ENCODE data around the gene PLEKHG2.

Gene PLEKHG2

DNA sequence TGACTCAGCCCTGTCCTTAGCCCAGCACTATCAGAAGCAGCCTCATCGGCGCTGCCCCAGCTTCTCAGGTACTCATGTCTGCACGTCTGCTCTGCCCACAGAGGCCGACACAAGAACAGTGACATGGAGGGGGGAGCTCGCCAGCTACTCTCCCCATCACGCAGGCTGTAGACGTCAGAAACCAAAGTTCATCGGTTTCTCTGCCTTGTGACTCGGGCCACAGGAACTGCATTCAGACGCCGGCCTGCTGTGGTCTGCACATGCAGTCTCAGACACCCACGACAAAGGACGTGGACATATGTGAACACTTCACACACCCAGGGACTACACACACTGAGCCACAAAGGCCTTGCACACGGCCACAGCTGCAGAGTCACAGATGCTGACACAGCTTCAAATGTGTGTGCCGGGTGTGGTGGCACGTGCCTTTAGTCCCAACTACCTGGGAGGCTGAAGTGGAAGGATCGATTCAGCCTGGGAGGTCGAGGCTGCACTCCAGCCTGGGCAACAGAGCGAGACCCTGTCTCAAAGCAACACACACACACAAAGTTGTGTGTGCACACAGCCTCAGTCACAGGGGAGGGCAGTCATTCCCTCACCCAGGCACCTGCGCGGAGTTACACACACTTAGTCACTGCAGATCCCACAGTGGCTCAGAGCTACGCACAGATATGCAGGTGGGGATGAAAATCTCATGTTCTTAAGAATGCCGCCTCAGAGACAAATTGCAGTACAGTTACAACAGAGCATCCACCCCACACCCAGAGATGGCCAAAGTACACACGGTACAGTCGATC, 10.7 kb upstream of the PLEKHG2 start:
- peaks cover 72 to 95% (median 90%) of the 10 kb centered on the region in 10 experiments for H3K4me1 ChIP-seq
- TF ChIP-seq Cebpa-rat (IDR thresholded peaks at IDR 0.05) = peak in 2 of 11 experiments; percentile 22 to 25; a peak in 2 of 22 replicates
- H3K4me3 ChIP-seq = peak overlapping the region in 9 of 10 experiments; percentile 24 to 71 (median 60); a peak in 17 of 20 replicates
- H3K27ac ChIP-seq = peak overlapping the region; percentile 96 to 100 (median 99)
- peaks cover 0 to 22% (median 11%) of the 10 kb centered on the region in 11 experiments; a peak in 14 of 22 replicates for H3K36me3 ChIP-seq
- peaks cover 0 to 9% (median 4%) of the 10 kb centered on the region in 11 experiments; a peak in 4 of 22 replicates for H3K9me3 ChIP-seq (replicated peaks in 1 of 11)
- H4K20me1 ChIP-seq = peaks cover 0 to 6% (median under 1%) of the 10 kb centered on the region in 11 experiments; a peak in 13 of 22 replicates
- peak overlapping the region; percentile 93 to 100 (median 97) for H3K9ac ChIP-seq
- peak overlapping the region; percentile 94 to 99 (median 97) for H3K4me2 ChIP-seq
- H3K27me3 ChIP-seq = no peaks in the 10 kb centered on the region

GRCh38 chr19:39402346-39403300, 9.8 kb upstream of the PLEKHG2 start:
- peaks cover 7 to 17% (median 9%) of the 10 kb centered on the region in 11 experiments; a peak in 21 of 22 replicates for H3K36me3 ChIP-seq
- peaks cover 9 to 10% (median 9%) of the 10 kb centered on the region in 11 experiments for H4K20me1 ChIP-seq
- H3K4me1 ChIP-seq = peaks cover 64 to 88% (median 83%) of the 10 kb centered on the region in 10 experiments
- no peak for TF ChIP-seq Cebpa-rat (IDR thresholded peaks at IDR 0.05)
- H3K27ac ChIP-seq = peak overlapping the region; percentile 96 to 100 (median 99)
- no peaks in the 10 kb centered on the region for H3K27me3 ChIP-seq
- H3K4me2 ChIP-seq = peak overlapping the region; percentile 94 to 99 (median 97)
- peak overlapping the region; percentile 48 to 100 (median 61) for H3K4me3 ChIP-seq
- peaks cover 0 to 9% (median 4%) of the 10 kb centered on the region in 11 experiments; a peak in 6 of 22 replicates for H3K9me3 ChIP-seq (replicated peaks in 1 of 11)
- peak overlapping the region; percentile 93 to 100 (median 97) for H3K9ac ChIP-seq

DNA sequence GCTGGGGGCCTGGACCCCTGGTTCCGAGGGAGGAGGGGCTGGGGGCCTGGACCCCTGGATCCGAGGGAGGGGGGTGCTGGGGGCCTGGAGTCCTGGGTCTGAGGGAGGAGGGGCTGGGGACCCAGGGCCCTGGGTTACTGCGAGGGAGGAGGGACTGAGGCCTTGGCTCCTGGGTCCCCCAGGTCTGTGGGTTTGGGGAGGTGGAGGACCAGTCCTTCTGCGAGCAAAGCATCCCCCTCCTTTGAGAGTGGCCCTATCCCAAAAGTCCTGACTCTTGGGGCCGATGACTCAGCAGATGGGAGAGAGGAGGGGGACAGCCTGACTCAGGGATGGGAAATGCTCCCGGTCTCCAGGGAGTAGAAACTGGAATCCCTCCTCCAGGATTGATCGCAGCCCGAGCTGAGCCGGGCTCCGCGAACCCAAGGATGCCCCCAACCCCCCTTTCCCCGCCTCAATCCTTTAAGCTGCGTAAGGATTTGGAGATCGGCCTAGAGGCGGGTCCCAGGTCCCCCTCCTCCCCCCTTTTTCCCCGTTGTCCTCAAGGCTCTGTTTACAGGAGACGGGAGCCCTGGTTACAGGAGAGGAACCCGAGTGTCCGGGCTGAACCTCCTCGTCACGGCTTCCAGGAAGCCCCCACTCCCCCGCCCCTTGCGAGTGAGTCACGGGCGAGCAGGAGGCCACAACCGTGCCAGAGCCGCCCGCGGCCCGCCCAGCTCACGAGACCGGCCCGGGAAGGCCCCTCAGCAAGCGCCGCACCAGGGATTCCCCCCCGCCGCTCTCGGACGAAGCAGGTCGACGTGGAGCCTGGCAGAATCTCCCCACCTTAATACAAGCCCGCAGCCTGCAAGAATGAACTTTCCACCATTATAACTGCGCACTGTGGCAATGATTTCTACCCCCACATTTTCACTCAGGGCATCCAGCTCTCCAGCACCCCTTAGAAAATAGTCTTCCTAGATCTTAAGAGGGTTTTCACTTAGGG, 8.8 kb upstream of the PLEKHG2 start:
- H3K4me1 ChIP-seq = peaks cover 60 to 85% (median 74%) of the 10 kb centered on the region in 10 experiments
- H3K4me3 ChIP-seq = peak overlapping the region; percentile 48 to 100 (median 61)
- peaks cover 0 to 18% (median 6%) of the 10 kb centered on the region in 11 experiments; a peak in 10 of 22 replicates for H3K9me3 ChIP-seq (replicated peaks in 1 of 11)
- H3K27ac ChIP-seq = peak overlapping the region; percentile 96 to 100 (median 99)
- TF ChIP-seq Cebpa-rat (IDR thresholded peaks at IDR 0.05) = no peak
- peaks cover 19 to 20% (median 19%) of the 10 kb centered on the region in 11 experiments for H4K20me1 ChIP-seq
- H3K27me3 ChIP-seq = no peaks in the 10 kb centered on the region
- H3K9ac ChIP-seq = peak overlapping the region; percentile 93 to 100 (median 97)
- peaks cover 13 to 24% (median 19%) of the 10 kb centered on the region in 11 experiments for H3K36me3 ChIP-seq
- peak overlapping the region; percentile 94 to 99 (median 97) for H3K4me2 ChIP-seq

DNA sequence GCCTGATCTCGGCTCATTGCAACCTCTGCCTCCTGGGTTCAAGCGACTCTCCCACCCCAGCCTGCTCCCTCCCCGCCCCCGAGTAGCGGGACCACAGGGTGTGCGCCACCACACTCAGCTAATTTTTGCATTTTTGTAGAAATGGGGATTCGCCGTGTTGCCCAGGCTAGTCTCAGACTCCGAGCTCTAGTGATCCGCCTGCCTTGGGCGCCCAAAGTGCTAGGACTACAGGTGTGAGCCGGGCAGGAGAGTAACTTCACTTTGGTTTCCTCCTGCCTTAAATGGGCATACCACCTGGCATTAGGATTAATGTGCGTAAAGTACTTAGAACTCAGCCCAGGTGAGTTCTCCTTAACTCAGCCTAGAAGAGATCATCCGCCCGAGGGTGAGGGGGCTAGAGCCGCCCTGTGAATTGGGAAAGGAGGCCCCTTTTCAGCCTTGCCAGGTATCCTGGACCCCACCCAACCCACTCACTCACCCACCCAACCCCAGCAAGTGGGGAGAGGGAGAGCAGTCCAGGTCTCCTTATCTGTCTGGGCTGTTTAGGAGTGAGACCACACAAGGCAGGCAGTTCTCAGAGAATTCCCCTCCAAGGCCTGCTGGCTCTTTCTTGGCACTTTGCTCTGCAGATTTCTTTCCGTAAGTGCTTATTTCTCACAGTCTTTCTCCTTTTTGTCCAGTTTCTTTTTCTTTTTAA, 7.1 kb upstream of the PLEKHG2 start:
- H3K9ac ChIP-seq = peak overlapping the region; percentile 95 to 100 (median 98); a peak in 21 of 22 replicates
- peak overlapping the region; percentile 94 to 99 (median 97) for H3K4me2 ChIP-seq
- peaks cover 0 to 18% (median 0%) of the 10 kb centered on the region in 11 experiments; a peak in 7 of 22 replicates for H3K9me3 ChIP-seq (replicated peaks in 1 of 11)
- H3K27me3 ChIP-seq = no peaks in the 10 kb centered on the region
- H3K4me1 ChIP-seq = peaks cover 43 to 83% (median 58%) of the 10 kb centered on the region in 10 experiments
- peak overlapping the region; percentile 93 to 100 (median 99) for H3K27ac ChIP-seq
- peaks cover 23 to 28% (median 27%) of the 10 kb centered on the region in 11 experiments for H4K20me1 ChIP-seq
- no peak for TF ChIP-seq Cebpa-rat (IDR thresholded peaks at IDR 0.05)
- peaks cover 10 to 26% (median 20%) of the 10 kb centered on the region in 11 experiments for H3K36me3 ChIP-seq
- peak overlapping the region in 9 of 10 experiments; percentile 81 to 100 (median 98); a peak in 15 of 20 replicates for H3K4me3 ChIP-seq

- peaks cover 10 to 26% (median 20%) of the 10 kb centered on the region in 11 experiments for H3K36me3 ChIP-seq
- no peaks in the 10 kb centered on the region for H3K27me3 ChIP-seq
- peaks cover 0 to 18% (median 0%) of the 10 kb centered on the region in 11 experiments; a peak in 7 of 22 replicates for H3K9me3 ChIP-seq (replicated peaks in 1 of 11)
- peaks cover 23 to 28% (median 27%) of the 10 kb centered on the region in 11 experiments for H4K20me1 ChIP-seq
- peak overlapping the region; percentile 95 to 100 (median 98) for H3K9ac ChIP-seq
- H3K4me1 ChIP-seq = peaks cover 43 to 83% (median 58%) of the 10 kb centered on the region in 10 experiments
- H3K27ac ChIP-seq = peak overlapping the region; percentile 93 to 100 (median 99)
- peak overlapping the region; percentile 81 to 100 (median 98) for H3K4me3 ChIP-seq
- peak overlapping the region; percentile 89 to 99 (median 96) for H3K4me2 ChIP-seq
- TF ChIP-seq Cebpa-rat (IDR thresholded peaks at IDR 0.05) = no peak
Observed at GRCh38 chr19:39405958-39406655, 6.4 kb upstream of the PLEKHG2 start.

GRCh38 chr19:39406656-39407409, 5.6 kb upstream of the PLEKHG2 start, which contains the start of gene ZFP36:
TSS of gene ZFP36 (plus strand) at chr19:39406847. CDS start at chr19:39406905, 58 bp downstream.
- Histone ChIP-seq H3K27ac (peak within 1 kb of the TSS; percentile 93 to 100 (median 99)), H3K9me3 (replicated peaks in 1 of 11) (peaks cover 0 to 18% (median 0%) of the 10 kb centered on the region in 11 experiments; a peak in 7 of 22 replicates), H3K4me2 (peak within 1 kb of the TSS; percentile 94 to 100 (median 98)), H3K4me1 (peaks cover 41 to 82% (median 57%) of the 10 kb centered on the region in 10 experiments), H4K20me1 (peaks cover 23 to 28% (median 27%) of the 10 kb centered on the region in 11 experiments), H3K27me3 (no peaks in the 10 kb centered on the region), H3K4me3 (peak within 1 kb of the TSS; percentile 81 to 100 (median 98)), H3K36me3 (peaks cover 10 to 26% (median 20%) of the 10 kb centered on the region in 11 experiments), H3K9ac (peak within 1 kb of the TSS; percentile 95 to 100 (median 98))
- TF ChIP-seq Cebpa-rat (IDR thresholded peaks at IDR 0.05) = no peak

Measured in BLaER1 treated with 17β-estradiol and CSF1 and Interleukin-3, amounts not matched to agents 10 nM and 100 nM (cell line).